GM12875 (cell line): ENCODE data around the gene NNMT.

Source experiments
- H3K4me3 ChIP-seq: one replicate; pipeline ENCODE4 v1.5.1; 2011; ENCODE audit warnings: low read depth, low read length, control low read depth
- TF ChIP-seq, protein P1 (sequence below): IDR thresholded peaks from 2 replicates; pipeline ENCODE4 v1.5.1; 2011; ENCODE audit warnings: low read depth, mild to moderate bottlenecking, control low read depth, inconsistent platforms, low read length, moderate library complexity, borderline replicate concordance; ENCODE audit not compliant: insufficient read depth

Gene NNMT

DNA sequence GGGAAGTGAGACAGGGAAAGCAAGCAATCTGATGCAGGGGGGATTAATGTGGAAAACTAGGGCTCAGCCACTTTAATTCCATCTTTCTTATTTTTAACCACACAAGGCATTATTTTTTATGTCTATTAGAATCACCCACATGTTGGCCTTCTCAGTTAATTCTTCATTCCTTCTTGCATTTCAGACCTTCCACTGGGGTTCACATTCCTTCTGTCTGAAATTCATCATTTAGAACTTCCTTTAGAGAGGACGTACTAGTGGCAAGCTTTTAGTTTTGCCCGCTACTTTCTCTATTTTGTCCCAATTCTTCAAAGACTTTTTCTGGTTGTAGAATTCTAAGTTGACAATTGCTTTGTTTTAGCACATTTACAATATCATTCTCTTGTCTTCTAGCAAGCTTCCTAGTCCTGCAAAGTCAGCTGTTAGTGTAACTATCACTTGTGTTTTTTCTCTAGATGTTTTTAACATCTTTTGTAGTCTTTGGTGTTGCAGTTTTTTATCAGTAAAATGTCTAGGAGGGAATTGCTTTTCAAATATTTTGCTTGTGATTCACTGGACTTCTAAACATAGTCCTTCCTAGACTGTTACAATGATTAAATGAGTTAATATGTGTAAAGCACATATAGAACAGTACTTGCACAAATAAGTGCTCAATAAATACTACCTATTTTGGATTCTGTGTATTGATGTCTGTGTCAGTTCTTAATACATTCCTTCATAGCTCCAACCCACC lies 5.5 kb upstream of the NNMT start:
- TF ChIP-seq, protein P1, sequence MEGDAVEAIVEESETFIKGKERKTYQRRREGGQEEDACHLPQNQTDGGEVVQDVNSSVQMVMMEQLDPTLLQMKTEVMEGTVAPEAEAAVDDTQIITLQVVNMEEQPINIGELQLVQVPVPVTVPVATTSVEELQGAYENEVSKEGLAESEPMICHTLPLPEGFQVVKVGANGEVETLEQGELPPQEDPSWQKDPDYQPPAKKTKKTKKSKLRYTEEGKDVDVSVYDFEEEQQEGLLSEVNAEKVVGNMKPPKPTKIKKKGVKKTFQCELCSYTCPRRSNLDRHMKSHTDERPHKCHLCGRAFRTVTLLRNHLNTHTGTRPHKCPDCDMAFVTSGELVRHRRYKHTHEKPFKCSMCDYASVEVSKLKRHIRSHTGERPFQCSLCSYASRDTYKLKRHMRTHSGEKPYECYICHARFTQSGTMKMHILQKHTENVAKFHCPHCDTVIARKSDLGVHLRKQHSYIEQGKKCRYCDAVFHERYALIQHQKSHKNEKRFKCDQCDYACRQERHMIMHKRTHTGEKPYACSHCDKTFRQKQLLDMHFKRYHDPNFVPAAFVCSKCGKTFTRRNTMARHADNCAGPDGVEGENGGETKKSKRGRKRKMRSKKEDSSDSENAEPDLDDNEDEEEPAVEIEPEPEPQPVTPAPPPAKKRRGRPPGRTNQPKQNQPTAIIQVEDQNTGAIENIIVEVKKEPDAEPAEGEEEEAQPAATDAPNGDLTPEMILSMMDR, result no peak
- no peak overlapping the region for H3K4me3 ChIP-seq

DNA sequence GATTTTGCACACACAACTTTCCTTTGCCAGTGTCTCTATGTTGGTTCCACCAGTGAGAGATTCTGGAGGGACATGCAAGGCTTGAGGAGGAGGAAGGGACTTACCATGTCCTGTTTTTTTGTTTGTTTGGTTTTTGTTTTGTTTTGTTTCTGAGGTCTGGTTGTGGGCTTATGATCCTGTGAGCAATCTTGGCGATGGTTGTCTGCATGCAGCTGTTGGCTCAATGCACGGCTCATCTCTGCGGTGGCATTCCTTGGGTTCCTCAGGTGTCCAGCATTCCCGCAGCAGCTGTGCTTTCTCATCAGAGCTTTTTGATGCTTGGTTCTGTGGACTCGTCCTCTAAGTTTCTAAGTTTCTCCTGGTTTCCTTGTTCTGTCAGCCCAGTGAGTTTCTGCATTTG lies 4.8 kb upstream of the NNMT start:
- TF ChIP-seq, protein P1, result no peak
- H3K4me3 ChIP-seq, result no peak overlapping the region

DNA sequence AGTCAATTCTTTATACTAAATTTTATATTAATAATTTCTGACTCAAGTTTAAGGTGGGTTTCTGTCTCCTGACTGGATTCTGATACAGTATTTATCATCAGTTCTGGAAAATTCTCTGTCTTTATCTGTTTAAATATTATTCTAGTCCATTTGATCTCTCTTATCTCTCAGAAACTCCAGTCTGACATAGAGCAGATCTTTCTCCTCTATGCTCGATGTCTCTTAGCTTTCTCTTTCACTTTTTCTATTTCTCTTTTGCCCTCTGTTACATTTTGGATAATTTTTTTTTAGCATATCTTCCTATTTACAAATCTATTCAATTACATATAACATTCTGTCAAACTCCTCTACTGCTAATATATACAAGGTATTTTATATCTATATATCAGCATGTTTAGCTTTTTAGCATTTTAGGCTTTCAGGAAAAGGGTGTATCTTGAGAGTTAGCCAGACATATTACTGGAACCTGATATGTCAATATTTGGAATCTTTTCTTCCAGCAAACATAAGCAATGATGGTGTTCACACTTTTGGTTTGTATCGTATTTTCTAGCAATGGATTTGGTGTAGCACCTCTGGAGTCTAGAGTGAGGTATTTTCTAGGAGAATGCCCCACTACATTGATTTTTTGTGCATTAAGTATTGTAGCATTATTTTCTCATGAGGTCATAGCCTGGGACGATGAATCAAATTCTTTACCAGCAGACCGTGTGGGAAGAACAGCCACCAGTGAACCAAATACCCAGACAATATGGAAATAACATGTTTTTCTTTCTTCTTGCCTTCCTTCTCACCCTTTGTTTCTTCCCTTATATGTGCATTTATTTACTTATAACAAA lies 4.1 kb upstream of the NNMT start:
- no peak overlapping the region for H3K4me3 ChIP-seq
- TF ChIP-seq, protein P1, result no peak

DNA sequence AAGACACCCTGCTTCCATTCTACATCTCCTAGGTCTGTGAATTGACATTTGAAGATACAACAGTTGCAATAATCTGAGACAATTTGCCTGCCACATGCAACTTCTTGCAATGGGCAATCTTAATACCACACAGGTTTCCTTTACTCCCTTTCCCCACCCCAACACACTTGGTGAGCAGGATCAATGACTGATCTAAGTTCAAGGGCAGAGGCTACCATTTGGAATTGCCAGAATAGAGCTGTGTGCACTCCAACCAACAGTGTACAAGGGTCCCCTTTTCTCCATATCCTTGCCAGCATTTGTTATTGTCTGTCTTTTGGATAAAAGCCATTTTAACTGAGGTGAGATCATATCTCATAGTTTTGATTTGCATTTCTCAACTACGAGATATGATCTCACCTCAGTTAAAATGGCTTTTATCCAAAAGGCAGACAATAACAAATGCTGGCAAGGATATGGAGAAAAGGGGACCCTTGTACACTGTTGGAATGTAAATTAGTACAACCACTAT lies 2.9 kb upstream of the NNMT start:
- no peak overlapping the region for H3K4me3 ChIP-seq
- TF ChIP-seq, protein P1, result no peak

DNA sequence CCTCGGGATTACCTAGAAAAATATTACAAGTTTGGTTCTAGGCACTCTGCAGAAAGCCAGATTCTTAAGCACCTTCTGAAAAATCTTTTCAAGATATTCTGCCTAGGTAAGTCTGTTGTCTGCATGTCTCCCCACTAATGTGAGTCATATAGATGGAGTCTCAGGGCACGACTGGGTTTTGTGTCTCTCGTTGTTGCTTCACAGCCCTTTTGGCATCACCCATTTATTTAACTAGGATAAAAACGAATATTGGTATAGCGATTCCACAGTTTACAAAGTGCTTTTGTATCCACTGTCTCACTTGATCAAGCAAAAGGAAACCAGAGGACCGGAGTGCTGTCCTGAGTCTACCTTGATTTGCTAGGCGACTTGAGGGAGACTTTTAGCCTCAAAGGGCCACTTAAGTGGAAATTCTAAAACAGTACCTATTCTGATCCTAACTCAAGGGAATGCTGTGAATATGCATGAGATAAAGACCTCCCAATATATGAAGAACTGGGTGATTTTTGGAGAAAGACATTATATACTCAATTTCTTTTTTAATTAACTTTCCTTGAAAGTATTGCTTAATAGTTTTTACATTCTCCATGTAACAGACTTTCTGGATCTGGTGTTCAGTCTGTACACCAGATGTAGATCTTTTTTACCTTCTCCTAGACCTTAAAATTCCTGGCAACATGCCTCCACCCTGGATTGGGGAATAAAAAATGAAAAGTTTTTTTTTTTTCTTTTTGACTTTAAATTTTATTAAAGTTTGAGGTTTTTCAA lies 590 bp downstream of the NNMT start:
- TF ChIP-seq, protein P1, result no peak
- H3K4me3 ChIP-seq, result no peak overlapping the region

DNA sequence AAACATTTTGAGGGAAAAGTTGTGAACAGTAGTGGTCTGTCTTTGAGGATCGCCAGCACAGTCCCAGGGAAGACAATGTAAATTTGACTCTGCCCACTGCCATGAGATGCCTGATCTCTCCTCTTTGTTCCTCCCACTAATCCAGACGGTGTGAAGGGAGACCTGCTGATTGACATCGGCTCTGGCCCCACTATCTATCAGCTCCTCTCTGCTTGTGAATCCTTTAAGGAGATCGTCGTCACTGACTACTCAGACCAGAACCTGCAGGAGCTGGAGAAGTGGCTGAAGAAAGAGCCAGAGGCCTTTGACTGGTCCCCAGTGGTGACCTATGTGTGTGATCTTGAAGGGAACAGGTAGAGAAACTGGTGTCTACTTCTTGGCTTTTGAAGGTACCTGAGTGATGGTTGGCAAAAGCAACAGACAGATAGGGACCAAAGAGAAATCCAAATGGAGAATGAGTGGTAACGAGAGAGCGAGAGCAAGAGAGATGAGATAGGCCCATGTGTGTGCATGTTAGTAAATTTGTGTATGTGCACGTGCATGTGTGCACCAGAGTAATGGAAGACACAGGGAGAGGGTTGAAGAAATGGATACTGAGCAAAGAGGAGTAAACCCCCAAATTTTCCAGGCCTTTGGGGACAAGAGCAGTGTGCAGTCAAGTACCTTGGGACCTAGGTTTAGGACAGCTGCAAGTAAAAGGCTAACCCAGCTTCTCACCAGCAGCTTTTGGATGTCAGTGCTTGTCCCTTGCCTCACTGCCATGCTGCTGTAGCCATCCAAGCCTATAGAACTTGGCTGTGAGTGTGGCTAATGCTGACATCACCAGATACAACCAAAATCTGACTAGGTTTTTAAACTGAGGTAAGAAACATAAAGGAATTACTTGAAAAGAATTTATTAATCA lies 1.9 kb downstream of the NNMT start:
- TF ChIP-seq, protein P1, result no peak
- H3K4me3 ChIP-seq, result no peak overlapping the region
